CD4-positive, alpha-beta T cell treated with Interferon gamma for 1 hour (primary cell): ENCODE results near the gene URB2.
A peak's percentile ranks its signal among the peaks of the same experiment; 100 is the strongest.
"Not testable (repeated sequence)": the region's sequence is repeated elsewhere in the genome, so short reads cannot be mapped to it uniquely, and the experiment has no call there.

Experiments used
- DNase-seq: peaks from one replicate; pipeline ENCODE4 v3.0.0-alpha.2; 2020

The URB2 gene

GRCh38 chr1:229617351-229618100 is 8.5 kb upstream of the URB2 start:
- DNase-seq = no peak

GRCh38 chr1:229619002-229619401 is 7.0 kb upstream of the URB2 start:
- no peak for DNase-seq

- no peak for DNase-seq
Observed at GRCh38 chr1:229619614-229620013, 6.4 kb upstream of the URB2 start.

DNA sequence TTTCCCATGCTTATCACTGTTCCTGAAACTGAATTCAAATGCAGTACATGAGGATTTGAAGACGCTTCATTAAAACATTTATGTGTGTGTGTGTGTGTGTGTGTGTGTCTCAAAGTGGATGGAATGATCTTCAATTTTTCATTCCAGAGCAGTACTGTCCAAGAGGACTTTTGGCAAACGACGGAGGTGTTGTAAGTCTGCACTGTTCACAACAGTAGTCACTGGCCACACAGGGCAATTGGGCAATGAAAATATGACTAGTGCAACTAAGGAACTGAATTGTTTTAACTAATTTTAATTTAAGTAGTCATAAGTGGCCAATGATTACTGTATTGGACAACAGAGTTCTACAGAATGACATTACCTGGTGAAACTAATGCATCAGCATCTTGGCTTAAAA is 5.2 kb upstream of the URB2 start:
- DNase-seq = no peak

DNA sequence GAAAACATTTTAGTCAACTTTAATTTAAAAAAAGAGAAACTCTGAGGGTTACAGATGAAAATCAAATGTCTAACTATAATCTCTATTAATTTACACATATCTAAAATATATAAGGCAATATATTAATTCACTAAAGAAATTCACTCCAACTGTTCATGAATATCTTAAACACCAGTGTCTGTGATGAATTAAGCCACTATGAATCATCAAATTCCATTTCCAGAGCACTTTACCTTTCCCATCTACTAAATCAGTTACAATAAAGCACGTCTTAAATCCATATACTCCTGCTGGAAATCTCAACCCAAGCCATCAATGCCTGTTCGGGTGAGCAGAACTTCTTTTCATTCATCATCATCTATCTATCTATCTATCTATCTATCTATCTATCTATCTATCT is 4.4 kb upstream of the URB2 start:
- DNase-seq = no peak

DNA sequence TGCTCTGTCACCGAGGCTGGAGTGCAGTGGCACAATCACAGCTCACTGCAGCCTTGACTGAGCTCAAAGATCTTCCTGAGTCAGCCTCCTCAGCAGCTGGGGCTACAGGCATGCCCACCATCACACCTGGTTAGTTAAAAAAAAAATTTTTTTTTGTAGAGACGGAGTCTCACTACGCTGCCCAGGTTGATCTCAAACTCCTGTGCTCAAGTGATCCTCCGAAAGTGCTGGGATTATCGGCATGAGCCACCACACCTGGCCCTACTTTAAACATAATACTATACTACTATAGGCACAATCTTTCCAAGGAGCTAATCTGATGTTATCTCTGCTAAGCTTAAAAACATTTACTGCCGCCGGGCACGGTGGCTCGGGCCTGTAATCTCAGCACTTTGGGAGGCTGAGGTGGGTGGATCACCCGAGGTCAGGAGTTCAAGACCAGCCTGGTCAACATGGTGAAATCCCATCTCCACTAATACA is 3.4 kb upstream of the URB2 start:
- DNase-seq = not testable (repeated sequence)

DNA sequence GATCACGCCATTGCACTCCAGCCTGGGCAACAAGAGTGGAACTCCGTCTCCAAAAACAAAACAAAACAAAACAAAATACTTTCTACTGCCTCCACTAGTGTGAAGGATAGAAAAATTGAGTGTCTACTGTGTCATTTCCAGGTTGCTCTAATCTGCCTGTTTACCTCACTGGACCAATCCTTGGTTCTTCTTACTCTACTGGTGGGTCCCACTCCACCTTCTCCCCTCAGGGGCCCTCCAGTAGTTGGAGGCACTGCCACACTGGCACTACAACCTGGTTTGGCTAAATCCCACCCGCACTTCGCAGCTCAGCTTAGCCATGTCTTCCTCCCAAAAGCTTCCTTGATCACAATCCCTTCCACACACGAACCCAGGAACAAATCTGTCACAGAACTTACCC is 2.8 kb upstream of the URB2 start:
- DNase-seq = no peak

DNA sequence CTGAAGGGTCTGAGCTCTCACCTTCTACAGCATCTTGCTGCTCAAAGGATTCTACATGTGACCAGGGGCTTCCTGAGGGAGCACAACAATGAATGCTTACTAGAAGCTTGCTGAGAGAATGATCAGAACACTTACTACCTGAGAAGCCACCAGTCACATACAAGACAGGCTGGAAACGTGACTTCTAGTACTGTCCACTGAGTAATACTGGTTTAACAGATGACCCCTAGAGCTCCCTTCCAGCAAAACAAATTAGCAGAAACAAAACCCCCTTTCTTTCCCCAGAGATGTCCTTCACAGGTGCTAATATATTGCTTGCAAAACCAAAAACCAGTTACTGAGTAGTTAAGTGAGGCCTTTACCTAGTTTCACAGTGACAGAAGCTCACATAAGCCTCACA is 2.2 kb upstream of the URB2 start:
- DNase-seq = no peak

DNA sequence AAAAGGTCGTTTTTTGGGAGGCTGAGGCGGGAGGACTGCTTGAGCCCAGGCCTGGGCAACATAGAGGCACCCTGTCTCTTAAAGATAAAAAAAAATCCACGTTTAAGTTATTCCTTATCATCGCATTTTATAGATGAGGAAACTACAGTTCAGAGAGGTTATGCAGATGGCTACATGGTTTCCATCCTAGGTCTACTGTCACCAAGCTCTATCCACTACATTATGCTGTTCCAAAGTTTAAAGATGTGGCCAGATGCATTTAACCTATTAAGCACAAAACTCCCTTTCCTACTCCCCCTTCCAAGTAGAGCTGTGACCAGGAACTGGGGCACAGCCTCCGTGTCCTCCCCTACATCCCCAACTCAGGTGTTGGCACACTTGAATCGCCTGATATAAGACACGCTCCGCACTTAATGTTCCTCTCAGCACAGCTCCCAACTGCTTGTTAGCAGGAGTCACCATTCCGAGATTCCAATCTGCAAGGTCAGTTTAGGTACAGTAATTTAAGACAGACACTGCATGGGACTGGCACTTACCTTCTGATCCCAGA is 1.5 kb upstream of the URB2 start:
- no peak for DNase-seq

DNA sequence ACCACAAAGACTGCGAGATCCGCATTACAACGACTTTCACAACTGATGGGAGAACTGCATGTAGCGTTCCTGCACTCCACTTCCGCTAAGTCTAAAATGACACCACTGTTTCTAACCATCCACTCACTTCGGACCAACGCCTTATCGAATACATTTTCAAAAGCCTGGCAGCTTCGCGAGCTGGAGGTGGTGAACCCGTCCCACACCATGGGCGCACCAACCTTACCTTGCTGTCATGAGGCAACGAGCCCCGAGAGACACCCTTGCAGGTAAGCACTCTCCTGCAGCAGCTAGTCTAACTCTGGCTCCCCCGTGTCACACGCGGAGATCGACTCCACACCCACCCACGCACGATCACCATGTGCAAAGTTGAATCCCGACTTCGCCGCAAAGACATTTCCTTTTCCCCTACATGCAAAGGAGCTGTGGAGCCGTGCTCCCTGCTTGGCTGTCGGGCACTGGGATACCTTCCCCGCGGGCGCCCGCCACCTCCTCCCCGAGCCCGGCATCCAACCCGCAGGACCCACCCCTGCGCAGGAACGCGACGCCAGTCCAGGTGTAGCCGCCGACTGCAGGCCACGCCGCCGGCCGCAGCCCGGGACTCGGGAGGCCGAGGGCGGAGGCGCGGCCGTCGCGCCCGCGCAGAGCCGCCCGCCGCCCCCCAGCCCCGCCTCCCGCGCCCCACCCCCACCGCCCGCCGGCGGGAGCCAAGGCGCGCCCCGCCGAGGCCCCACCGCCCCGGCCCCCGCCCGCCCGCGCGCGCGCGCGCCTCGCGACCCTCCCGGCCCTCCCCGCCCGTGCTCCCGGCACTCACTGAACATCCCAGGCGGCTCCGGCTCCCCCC is 754 bp upstream of the URB2 start:
- DNase-seq = peak; percentile 18

DNA sequence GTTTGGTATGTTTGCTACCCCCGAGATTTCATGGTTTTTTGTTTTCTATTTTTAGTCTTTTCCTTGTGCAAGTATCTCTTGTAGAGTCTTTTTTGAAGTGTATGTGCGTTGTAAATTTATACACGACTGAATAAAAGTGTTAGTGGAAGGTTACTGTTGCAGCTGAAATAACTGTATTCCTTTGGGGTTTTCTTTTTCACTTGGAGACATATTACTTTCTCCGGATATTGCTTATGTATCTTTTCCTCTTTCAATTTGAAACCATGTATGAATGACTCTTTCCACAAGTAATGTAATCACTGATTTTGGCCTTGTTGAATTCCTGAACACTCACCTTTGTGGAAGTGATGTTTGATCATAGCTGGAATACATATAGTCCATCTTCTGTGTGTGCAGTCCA is 956 bp downstream of the URB2 start:
- no peak for DNase-seq

DNA sequence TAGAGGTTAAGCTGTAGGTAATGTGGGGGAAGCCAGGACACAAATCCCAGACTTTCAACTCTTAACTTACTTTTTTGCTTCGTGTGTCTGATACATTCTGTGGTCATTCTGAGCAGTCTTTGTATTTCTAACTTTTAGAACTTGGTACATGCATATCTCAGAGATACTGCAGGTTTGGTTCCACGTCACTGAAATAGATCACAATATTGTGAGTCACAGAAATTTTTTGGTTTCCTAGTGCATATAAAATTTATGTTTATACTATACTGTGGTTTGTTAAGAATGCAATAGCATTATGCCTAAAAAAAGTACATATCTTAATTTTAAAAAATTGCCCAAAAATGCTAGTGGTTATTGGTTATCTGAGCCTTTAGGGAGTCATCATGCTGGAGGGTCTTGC is 3.2 kb downstream of the URB2 start:
- DNase-seq = no peak

DNA sequence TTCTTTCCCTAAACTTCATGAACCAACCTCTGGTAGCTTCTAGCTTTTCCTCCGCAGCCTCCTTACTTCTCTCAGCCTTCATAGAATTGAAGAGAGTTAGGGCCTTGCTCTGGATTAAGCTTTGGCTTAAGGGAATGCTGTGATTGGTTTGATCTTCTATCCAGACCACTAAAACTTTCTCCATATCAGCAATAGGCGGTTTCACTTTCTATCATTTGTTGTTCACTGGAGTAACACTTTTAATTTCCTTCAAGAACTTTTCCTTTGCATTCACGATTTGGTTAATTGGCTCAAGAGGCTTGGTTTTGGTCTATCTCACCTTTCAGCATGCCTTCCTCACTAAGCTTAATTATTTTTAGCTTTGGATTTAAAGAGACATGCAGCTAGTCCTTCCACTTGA is 5.1 kb downstream of the URB2 start:
- no peak for DNase-seq

DNA sequence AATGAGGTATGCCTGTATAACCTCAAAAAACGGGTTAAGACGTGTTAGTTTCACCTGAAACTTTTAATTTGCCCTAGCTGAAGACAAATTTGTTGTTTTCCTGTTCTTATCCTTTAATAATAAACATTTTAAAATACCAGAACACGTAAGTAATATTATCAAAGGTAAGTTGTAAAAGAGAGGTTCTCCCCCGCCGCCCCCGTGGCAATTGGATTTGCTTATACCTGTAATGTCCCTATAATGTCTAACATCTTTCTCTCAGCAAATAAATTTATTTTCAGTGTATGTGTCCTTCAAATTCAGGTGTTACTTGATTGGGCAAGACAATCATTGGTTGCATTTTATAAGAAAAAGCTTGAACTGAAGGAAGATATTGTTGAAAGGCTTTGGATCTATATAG is 5.9 kb downstream of the URB2 start:
- no peak for DNase-seq

- DNase-seq = no peak
Observed at GRCh38 chr1:229636042-229636441, 10.0 kb downstream of the URB2 start.

- no peak for DNase-seq
Observed at GRCh38 chr1:229637746-229638145, 11.7 kb downstream of the URB2 start.

GRCh38 chr1:229640455-229640854 is 14.4 kb downstream of the URB2 start:
- no peak for DNase-seq

GRCh38 chr1:229641306-229641705 is 15.3 kb downstream of the URB2 start:
- no peak for DNase-seq

- no peak for DNase-seq
Observed at GRCh38 chr1:229642376-229642775, 16.3 kb downstream of the URB2 start.

- no peak for DNase-seq
Observed at GRCh38 chr1:229642970-229643369, 16.9 kb downstream of the URB2 start.

DNA sequence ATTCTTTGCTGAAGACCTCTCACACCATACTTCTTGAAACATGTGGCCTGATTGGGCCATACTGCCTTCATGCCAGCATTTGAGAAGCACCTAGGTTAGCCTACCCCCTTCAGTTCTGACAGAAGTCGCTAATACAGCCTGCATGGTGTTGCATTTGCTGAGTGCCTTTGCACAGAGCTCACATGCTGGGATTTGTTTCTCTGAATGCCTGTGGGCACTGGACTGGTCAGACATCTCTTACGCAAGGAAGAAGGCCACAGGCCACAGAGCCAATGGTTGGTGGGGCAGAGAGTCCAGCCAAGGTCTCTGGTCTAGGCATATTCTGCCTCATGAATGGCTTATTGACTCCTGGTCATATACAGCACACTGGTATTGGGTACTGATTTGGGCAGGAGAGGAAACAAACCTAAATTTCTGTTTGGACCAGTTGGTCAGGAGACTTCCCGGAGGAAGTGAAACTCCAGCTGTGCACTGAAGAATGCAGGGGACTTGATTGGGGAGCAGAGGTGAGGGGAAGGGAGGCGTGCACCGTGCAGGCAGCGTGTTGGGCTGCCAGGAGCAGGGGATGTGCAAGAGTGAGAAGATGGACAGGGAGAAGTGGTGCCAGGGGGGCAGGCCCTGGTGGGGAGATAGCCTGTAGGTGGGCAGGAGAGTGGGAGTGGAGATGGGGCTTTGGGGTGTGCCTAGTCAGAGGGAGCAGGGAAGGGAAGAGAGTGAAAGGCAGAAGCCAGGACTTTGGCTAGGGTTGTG is 18.1 kb downstream of the URB2 start:
- no peak for DNase-seq

GRCh38 chr1:229645324-229645993 is 19.4 kb downstream of the URB2 start:
- no peak for DNase-seq

DNA sequence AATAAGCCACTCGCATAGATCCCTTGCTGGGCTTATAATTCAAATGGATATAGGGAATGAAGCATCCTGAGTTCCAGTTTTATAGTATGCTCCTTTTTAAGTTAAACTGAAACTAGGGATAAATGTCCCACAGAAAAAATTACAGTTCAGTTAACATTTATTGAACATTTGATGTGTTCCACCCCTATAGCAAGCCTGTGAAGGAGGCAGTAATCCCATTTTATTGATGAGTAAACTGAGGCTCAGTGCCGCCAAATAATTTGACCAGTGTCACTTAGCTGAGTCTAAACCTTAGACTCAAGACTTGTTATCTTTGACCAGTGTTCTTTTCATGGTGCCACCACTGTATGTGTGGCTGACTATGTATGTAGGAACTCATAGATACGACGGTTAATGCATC is 22.4 kb downstream of the URB2 start:
- no peak for DNase-seq
